Right atrium auricular region (tissue), 2 donors: Measurements from ENCODE around the gene SGSH. TPM values are rescaled to one million over a fixed set of nuclear protein-coding genes. Genes with fewer than 3 reads are reported as not detected.

ENCODE experiments used
- DNase-seq: peaks from one replicate; pipeline ENCODE4 v3.0.0-alpha.2; 2019; ENCODE audit warnings: low spot score
- H3K27ac ChIP-seq, 2 donors: fragments of 200-600 bp; sonication (generic); 1 replicate in 1 of 2; 2 replicates in 1 of 2; pipeline ENCODE4 v1.5.1; 2016 to 2019
- H3K27me3 ChIP-seq, 2 donors: fragments of 200-600 bp; sonication (generic); one replicate each; pipeline versions ENCODE4 v1.5.1 to v1.6.0; 2017 to 2019
- H3K36me3 ChIP-seq: fragments of 200-600 bp; sonication (generic); one replicate; pipeline ENCODE4 v1.5.1; 2016
- H3K4me1 ChIP-seq, 2 donors: fragments of 200-600 bp; sonication (generic); one replicate each; pipeline versions ENCODE4 v1.5.1 to v1.6.0; 2017 to 2019
- H3K4me3 ChIP-seq, 2 donors: fragments of 200-600 bp; sonication (generic); 1 replicate in 1 of 2; 2 replicates in 1 of 2; pipeline ENCODE4 v1.5.1; 2017 to 2019; ENCODE audit warnings: mild to moderate bottlenecking in 1 of 2, moderate library complexity in 1 of 2
- H3K9me3 ChIP-seq, 2 donors: fragments of 200-600 bp; sonication (generic); one replicate each; pipeline ENCODE4 v1.5.1; 2019
- total RNA-seq, 2 donors: library from RNA; depleted of rRNA; stranded (reverse); fragments of >200 nt; gene quantifications; one replicate each; pipeline ENCODE4 v1.1.0, GENCODE V29; 2016
- TF ChIP-seq, protein P1 (sequence below), 2 donors: fragments of 200-600 bp; sonication (generic); IDR thresholded peaks; one replicate each; pipeline ENCODE4 v1.5.1; 2019; ENCODE audit warnings: antibody characterized with exemption in 2 of 2

SGSH gene
- total RNA-seq, 2 donors from 2014 or later = 10.6 to 13.7 TPM

DNA sequence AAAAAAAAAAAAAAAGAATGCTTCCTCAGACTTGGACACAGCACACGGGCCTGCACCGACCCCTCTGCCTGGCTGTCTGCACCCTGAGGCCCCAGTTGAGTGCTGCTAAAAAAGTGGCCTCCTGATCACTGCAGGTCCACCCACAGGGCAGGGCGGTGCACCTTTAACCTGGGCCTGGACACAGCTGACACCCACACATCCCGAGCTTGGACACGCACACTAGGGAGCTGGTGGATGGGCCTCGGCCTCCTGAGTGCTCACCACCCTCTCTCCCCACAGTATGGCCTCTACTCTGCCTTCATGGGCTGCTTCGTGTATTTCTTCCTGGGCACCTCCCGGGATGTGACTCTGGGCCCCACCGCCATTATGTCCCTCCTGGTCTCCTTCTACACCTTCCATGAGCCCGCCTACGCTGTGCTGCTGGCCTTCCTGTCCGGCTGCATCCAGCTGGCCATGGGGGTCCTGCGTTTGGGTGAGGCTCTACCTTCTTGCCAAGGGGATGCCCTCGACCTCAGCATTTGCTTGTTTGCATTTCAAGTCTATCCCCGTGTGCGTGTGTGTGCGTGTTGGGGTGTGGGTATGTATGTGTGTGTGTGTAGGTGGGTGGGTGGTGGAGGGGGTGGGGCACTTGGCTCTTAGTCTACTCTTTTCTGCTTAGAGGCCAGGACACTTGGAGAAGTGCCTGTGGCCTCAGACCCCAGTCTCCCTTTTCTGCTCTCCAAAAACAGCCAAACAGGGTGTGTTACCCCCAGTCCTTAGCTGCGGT is 2.4 kb upstream of the SGSH start:
- Histone ChIP-seq H3K27ac (no peak overlapping the region), H3K4me3 (no peak overlapping the region), H3K4me1 (peaks cover 0 to 21% of the 10 kb centered on the region in 2 donors), H3K9me3 (no peaks in the 10 kb centered on the region), H3K36me3 (peaks cover 8% of the 10 kb centered on the region), H3K27me3 (no peaks in the 10 kb centered on the region)
- no peak for DNase-seq
- TF ChIP-seq, protein P1, sequence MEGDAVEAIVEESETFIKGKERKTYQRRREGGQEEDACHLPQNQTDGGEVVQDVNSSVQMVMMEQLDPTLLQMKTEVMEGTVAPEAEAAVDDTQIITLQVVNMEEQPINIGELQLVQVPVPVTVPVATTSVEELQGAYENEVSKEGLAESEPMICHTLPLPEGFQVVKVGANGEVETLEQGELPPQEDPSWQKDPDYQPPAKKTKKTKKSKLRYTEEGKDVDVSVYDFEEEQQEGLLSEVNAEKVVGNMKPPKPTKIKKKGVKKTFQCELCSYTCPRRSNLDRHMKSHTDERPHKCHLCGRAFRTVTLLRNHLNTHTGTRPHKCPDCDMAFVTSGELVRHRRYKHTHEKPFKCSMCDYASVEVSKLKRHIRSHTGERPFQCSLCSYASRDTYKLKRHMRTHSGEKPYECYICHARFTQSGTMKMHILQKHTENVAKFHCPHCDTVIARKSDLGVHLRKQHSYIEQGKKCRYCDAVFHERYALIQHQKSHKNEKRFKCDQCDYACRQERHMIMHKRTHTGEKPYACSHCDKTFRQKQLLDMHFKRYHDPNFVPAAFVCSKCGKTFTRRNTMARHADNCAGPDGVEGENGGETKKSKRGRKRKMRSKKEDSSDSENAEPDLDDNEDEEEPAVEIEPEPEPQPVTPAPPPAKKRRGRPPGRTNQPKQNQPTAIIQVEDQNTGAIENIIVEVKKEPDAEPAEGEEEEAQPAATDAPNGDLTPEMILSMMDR (IDR thresholded peaks at IDR 0.05) = no peak

DNA sequence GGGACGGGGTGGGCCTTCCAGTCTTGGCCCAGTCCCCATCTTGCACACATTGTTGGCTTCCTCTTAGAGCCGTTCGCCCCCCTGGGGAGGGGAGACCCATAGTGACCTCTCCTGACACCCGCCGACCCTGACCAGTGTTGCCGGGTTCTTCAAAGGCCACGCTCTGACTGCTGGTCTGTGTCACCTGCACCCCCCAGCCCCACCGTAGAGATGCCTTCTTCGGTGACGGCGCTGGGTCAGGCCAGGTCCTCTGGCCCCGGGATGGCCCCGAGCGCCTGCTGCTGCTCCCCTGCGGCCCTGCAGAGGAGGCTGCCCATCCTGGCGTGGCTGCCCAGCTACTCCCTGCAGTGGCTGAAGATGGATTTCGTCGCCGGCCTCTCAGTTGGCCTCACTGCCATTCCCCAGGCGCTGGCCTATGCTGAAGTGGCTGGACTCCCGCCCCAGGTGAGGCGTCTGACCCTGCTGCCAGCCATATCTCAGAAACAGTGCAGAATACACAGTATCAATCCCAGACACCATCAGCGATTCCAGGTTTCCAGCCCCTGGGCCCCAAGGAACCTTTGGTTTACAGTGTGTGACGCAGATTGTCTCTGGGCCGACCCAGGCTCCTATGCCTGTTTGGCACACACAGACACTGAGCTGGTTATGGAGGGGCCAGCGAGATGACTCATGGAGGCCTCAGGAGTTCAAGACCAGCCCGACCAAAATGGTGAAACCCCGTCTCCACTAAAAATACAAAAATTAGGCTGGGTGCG is 1.4 kb upstream of the SGSH start:
- DNase-seq = no peak
- Histone ChIP-seq H3K4me3 (peak overlapping the region in 1 of 2 donors; percentile 98), H3K27ac (peak overlapping the region in 1 of 2 donors; percentile 86), H3K4me1 (peaks cover 0 to 21% of the 10 kb centered on the region in 2 donors), H3K36me3 (peaks cover 5% of the 10 kb centered on the region), H3K27me3 (no peaks in the 10 kb centered on the region), H3K9me3 (no peaks in the 10 kb centered on the region)
- TF ChIP-seq, protein P1 (IDR thresholded peaks at IDR 0.05) = no peak

DNA sequence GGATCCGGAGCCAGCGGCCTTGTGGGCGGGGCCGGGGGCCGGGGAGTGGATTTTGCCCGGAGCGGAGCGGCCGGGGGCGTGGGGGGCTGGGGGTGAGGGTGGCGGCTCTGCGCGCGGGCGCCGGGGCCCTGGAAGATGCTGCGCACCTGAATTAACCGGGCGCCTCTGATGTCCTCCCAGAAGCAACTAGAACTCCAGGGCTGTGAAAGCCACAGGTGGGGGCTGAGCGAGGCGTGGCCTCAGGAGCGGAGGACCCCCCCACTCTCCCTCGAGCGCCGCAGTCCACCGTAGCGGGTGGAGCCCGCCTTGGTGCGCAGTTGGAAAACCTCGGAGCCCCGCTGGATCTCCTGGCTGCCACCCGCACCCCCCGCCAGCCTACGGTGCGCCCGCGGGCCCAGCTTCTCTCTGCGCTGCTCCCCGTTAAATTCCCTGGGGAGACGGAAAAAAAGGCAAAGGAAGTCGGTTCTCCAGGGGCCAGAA is 643 bp upstream of the SGSH start:
- peak overlapping the region; percentile 86 to 89 for H3K27ac ChIP-seq

DNA sequence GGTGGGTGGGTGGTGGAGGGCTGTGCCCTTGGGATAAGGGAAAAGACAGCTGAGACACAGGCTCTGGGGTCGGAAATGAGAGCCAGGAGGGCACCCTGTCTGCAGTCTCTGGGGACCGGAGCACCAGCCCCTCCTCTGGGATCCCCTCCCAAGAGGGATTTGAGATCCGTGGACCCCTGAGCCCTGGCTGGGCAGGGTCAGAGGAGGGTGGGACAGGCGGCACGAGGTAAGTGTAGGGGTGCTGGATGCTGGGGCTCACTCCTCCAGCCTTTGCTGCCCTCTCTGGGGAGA is 425 bp downstream of the SGSH start:
- Histone ChIP-seq H3K4me3 (peak overlapping the region; percentile 98 to 99), H3K4me1 (peaks cover 0 to 21% of the 10 kb centered on the region in 2 donors), H3K27ac (peak overlapping the region; percentile 86 to 89), H3K9me3 (no peaks in the 10 kb centered on the region), H3K27me3 (no peaks in the 10 kb centered on the region), H3K36me3 (peaks cover 12% of the 10 kb centered on the region)
- TF ChIP-seq, protein P1 (IDR thresholded peaks at IDR 0.05) = no peak
- no peak for DNase-seq

More for the DNA sequence above, 643 bp upstream of the SGSH start:
- Histone ChIP-seq H3K36me3 (peaks cover 7% of the 10 kb centered on the region), H3K9me3 (no peaks in the 10 kb centered on the region), H3K4me3 (peak overlapping the region; percentile 98 to 99), H3K4me1 (peaks cover 0 to 21% of the 10 kb centered on the region in 2 donors), H3K27me3 (no peaks in the 10 kb centered on the region)
- TF ChIP-seq, protein P1 (IDR thresholded peaks at IDR 0.05) = no peak
- no peak for DNase-seq

DNA sequence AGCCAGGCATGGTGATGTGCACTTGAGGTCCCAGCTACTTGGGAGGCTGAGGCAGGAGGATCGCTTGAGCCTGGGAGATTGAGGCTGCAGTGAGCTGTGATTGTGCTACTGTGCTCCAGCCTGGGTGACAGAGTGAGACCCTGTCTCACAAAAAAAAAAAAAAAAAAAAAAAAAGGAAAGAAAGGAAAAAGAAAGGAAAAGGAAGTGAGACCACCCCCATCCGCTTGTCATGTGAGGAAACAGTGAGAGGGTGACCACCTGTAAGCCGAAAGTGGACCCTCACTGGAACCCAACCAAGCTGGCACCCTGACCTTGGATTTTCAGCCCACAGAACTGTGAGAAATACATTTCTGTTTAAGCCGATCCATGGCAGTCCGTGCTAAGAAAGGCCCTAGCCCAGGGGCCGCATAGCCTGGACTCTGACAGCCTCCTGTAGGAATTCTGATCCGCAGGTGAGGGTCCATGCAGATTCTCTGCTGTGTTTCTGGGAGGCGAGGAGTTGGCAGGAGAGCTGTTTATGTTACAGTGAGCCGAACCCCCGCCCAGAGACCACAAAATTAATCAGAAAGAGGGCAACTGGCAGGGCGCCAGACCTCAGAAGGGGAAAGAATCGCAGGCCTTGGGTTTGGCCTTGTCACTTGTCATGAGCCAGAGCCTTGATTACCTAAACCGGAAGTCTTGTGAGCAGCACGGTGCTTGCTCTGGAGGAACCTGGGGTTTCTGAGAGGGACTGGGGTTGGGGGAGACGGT is 945 bp downstream of the SGSH start:
- TF ChIP-seq, protein P1 (IDR thresholded peaks at IDR 0.05) = no peak
- Histone ChIP-seq H3K9me3 (no peaks in the 10 kb centered on the region), H3K27ac (peak overlapping the region; percentile 86 to 89), H3K36me3 (peaks cover 17% of the 10 kb centered on the region), H3K4me1 (peaks cover 0 to 21% of the 10 kb centered on the region in 2 donors), H3K4me3 (peak overlapping the region; percentile 98 to 99), H3K27me3 (no peaks in the 10 kb centered on the region)
- DNase-seq = peak; percentile 87
